ENCODE results near the gene GCSAM.

The GCSAM gene

GRCh38 chr3:112136959-112137693 lies 4.1 kb upstream of the GCSAM start:
- no peak overlapping the region for H3K4me3 ChIP-seq (ENCODE audit: low read depth, low read length)
- DNase-seq (ENCODE audit: low read depth): no peak
- TF ChIP-seq CTCF (IDR thresholded peaks at IDR 0.05; ENCODE audit: low read depth, low read length, missing control alignments): peak; percentile 78

GRCh38 chr3:112136046-112136445 lies 3.0 kb upstream of the GCSAM start:
- no peak for DNase-seq (ENCODE audit: low read depth)
- no peak overlapping the region for H3K4me3 ChIP-seq (ENCODE audit: low read depth, low read length)
- no peak for TF ChIP-seq CTCF (IDR thresholded peaks at IDR 0.05; ENCODE audit: low read depth, low read length, missing control alignments)

- no peak for DNase-seq (ENCODE audit: low read depth)
- no peak for TF ChIP-seq CTCF (IDR thresholded peaks at IDR 0.05; ENCODE audit: low read depth, low read length, missing control alignments)
- H3K4me3 ChIP-seq (ENCODE audit: low read depth, low read length): no peak overlapping the region
Observed at GRCh38 chr3:112134335-112135124, 1.5 kb upstream of the GCSAM start.

- no peak for DNase-seq (ENCODE audit: low read depth)
- no peak for TF ChIP-seq CTCF (IDR thresholded peaks at IDR 0.05; ENCODE audit: low read depth, low read length, missing control alignments)
- no peak overlapping the region; the same call in 1 of the 2 replicates for H3K4me3 ChIP-seq (ENCODE audit: low read depth, low read length)
Observed at GRCh38 chr3:112133626-112134334, 732 bp upstream of the GCSAM start.

GRCh38 chr3:112132554-112132953 lies 494 bp downstream of the GCSAM start:
- TF ChIP-seq CTCF (IDR thresholded peaks at IDR 0.05; ENCODE audit: low read depth, low read length, missing control alignments): no peak
- DNase-seq (ENCODE audit: low read depth): no peak
- peak overlapping the region; percentile 68 for H3K4me3 ChIP-seq (ENCODE audit: low read depth, low read length)

- no peak for DNase-seq (ENCODE audit: low read depth)
- peak overlapping the region; percentile 68 for H3K4me3 ChIP-seq (ENCODE audit: low read depth, low read length)
- TF ChIP-seq CTCF (IDR thresholded peaks at IDR 0.05; ENCODE audit: low read depth, low read length, missing control alignments): no peak
Observed at GRCh38 chr3:112132088-112132487, 960 bp downstream of the GCSAM start.

All from GM12864 (cell line).